DND-41 (cell line): ENCODE results near the gene ARFGEF3.

Source experiments
- CTCF ChIP-seq: IDR thresholded peaks from 2 replicates; pipeline ENCODE4 v1.5.1; 2012; ENCODE audit warnings: borderline replicate concordance, low read length, moderate library complexity, mild to moderate bottlenecking; ENCODE audit not compliant: poor library complexity, severe bottlenecking; ENCODE audit errors: extremely low read depth
- EZH2 ChIP-seq: IDR thresholded peaks from 3 replicates; pipeline ENCODE4 v1.6.1; 2012; ENCODE audit warnings: borderline replicate concordance, low read depth, mild to moderate bottlenecking, moderate library complexity, low read length, inconsistent platforms; ENCODE audit not compliant: severe bottlenecking

DNA sequence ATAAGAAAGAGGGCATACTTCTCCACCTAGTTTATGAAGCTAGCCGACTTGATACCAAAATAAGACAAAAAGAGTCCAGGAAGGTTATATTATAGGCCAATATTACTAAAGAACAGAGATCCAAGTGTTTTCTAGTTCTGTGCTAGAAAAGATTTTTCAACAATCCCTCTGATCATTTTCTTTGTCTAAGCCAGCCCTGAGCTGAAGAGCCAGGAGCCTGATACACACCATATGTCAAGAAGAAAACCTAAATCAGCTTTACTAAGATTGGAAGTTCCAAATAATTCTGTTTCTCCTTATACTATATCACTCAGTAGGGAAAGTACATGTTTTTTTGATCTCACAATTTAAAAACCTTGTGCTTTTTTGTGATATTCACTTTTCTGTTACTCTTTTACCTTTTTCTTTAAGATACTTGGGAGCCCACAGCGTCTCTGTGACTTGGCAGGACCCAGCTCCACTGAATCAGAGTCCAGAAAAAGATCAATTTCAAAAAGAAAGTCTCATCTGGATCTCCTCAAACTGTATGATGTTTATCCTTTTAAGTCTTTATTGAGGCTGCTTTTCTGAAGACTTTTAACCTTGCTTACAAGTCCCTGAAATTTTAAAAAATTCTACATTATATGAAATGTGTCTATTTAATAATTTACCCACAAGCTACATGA, 99.5 kb downstream of the ARFGEF3 start:
- no peak for TF ChIP-seq CTCF
- TF ChIP-seq EZH2: no peak
